ENCODE measurements around the gene ACER1.

The ACER1 gene, protein sequence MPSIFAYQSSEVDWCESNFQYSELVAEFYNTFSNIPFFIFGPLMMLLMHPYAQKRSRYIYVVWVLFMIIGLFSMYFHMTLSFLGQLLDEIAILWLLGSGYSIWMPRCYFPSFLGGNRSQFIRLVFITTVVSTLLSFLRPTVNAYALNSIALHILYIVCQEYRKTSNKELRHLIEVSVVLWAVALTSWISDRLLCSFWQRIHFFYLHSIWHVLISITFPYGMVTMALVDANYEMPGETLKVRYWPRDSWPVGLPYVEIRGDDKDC

DNA sequence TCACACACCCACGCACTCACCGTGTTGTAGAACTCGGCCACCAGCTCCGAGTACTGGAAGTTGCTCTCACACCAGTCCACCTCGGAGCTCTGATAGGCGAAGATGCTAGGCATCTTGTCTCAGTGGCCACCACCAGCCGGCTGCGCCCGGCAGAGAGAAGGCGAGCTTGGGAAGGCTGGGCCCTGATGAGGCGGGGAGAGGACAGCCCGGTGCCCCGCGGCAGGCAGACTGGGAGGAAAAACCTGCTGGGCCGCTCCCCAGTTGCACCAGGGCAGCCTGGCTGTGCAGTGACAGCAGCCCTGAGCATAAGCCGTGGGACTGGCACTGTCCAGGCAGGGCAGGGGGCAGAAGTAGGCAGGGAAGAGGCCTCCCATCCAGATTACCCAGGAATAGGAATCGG, at the start of gene ACER1:
ACER1 (minus strand) TSS at position 174 of the 400 bp plus-strand sequence; CDS start at position 113, 61 bp downstream.
- TF ChIP-seq EZH2phosphoT487 (IDR thresholded peaks at IDR 0.05; ENCODE audit: low read depth) = no peak
- TF ChIP-seq, protein P1, sequence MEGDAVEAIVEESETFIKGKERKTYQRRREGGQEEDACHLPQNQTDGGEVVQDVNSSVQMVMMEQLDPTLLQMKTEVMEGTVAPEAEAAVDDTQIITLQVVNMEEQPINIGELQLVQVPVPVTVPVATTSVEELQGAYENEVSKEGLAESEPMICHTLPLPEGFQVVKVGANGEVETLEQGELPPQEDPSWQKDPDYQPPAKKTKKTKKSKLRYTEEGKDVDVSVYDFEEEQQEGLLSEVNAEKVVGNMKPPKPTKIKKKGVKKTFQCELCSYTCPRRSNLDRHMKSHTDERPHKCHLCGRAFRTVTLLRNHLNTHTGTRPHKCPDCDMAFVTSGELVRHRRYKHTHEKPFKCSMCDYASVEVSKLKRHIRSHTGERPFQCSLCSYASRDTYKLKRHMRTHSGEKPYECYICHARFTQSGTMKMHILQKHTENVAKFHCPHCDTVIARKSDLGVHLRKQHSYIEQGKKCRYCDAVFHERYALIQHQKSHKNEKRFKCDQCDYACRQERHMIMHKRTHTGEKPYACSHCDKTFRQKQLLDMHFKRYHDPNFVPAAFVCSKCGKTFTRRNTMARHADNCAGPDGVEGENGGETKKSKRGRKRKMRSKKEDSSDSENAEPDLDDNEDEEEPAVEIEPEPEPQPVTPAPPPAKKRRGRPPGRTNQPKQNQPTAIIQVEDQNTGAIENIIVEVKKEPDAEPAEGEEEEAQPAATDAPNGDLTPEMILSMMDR (IDR thresholded peaks at IDR 0.05; ENCODE audit: low read depth, low read length) = no peak
- H3K36me3 ChIP-seq (replicated peaks; ENCODE audit: low read depth, low read length) = no peaks in the 10 kb centered on the region
- no peak within 1 kb of the TSS for H3K9ac ChIP-seq (ENCODE audit: low read length)
- H3K4me1 ChIP-seq (ENCODE audit: low read length) = no peaks in the 10 kb centered on the region
- no peak within 1 kb of the TSS for H3K4me3 ChIP-seq (ENCODE audit: low read length)
- no peaks in the 10 kb centered on the region for H3K27me3 ChIP-seq (ENCODE audit: low read depth, low read length)
- no peaks in the 10 kb centered on the region for H4K20me1 ChIP-seq (ENCODE audit: insufficient read depth, low read length)
- H3K27ac ChIP-seq (ENCODE audit: low read length) = no peak within 1 kb of the TSS
- H3K9me3 ChIP-seq (ENCODE audit: insufficient read depth, low read length) = no peaks in the 10 kb centered on the region
- H3K79me2 ChIP-seq (ENCODE audit: low read length) = no peaks in the 10 kb centered on the region
- H2AFZ ChIP-seq (ENCODE audit: low read depth, low read length) = no peak within 1 kb of the TSS
- no peak within 1 kb of the TSS for H3K4me2 ChIP-seq (ENCODE audit: low read length)

DNA sequence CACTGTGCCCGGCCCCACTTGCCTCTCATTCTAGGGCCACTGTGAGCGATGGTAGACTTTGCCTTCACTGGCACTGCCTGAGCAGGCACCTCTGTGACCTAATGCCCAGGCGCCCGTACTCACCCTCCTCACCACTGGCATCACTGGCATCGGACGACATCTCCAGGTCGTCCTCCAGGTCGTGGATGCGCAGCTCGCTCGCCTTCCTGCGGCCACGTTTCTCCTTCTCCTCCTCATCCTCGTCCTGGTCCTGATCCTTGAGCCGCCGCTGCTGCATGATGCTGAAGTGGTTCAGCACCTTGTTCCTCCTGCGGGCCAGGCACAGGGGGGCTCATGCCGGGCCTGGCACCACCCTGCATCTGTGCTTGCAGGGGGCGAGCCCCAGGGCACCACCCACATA, 49.8 kb upstream of the ACER1 start:
- Histone ChIP-seq H4K20me1 (ENCODE audit: insufficient read depth, low read length) (no peaks in the 10 kb centered on the region), H3K4me1 (ENCODE audit: low read length) (no peaks in the 10 kb centered on the region), H3K9ac (ENCODE audit: low read length) (no peak overlapping the region), H3K9me3 (ENCODE audit: insufficient read depth, low read length) (peaks cover 7% of the 10 kb centered on the region; the same call in 1 of the 2 replicates), H3K4me2 (ENCODE audit: low read length) (no peak overlapping the region), H3K79me2 (ENCODE audit: low read length) (no peaks in the 10 kb centered on the region), H3K27me3 (ENCODE audit: low read depth, low read length) (no peaks in the 10 kb centered on the region), H2AFZ (ENCODE audit: low read depth, low read length) (no peak overlapping the region), H3K4me3 (ENCODE audit: low read length) (no peak overlapping the region), H3K27ac (ENCODE audit: low read length) (no peak overlapping the region), H3K36me3 (replicated peaks; ENCODE audit: low read depth, low read length) (peaks cover 66% of the 10 kb centered on the region)
- TF ChIP-seq, protein P1 (IDR thresholded peaks at IDR 0.05; ENCODE audit: low read depth, low read length) = no peak
- TF ChIP-seq EZH2phosphoT487 (IDR thresholded peaks at IDR 0.05; ENCODE audit: low read depth) = no peak

DNA sequence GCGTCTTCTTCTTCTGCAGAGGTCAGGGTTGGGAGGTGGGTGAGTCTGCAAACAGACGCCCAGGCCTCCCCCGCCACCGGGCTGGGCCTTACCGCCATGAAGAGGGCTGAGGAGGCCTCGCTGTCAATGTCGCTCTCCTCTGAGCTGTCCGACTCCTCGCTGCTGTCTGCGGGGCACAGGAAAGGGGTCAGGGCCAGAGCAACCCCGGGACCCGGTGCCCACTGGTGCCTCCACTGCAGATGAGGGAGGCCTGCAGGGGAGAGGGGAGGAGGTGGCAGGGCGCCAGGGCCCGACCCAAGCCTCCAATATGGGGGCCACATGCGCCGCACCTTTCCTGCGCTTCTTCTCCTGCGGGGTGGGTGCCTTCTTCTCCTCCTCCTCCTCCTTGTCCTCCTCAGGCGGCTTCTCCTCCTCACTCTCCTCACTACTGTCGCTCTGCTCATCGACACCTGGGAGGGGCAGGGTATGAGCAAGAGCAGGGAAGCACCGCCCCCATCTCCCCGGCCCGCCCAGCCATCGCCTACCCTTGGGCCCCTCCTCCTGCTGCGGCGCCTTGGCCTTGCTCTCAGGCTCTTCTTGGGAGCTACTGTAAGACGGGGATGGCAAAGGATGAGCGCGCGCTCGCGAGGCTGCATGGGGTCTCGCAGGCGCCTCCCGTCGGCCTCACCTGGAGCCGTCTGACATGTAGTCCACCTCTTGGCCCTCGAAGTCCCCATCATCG, 47.8 kb upstream of the ACER1 start:
- peaks cover 52% of the 10 kb centered on the region for H3K36me3 ChIP-seq (replicated peaks; ENCODE audit: low read depth, low read length)
- no peaks in the 10 kb centered on the region for H3K79me2 ChIP-seq (ENCODE audit: low read length)
- peaks cover 7% of the 10 kb centered on the region; the same call in 1 of the 2 replicates for H3K9me3 ChIP-seq (ENCODE audit: insufficient read depth, low read length)
- H3K9ac ChIP-seq (ENCODE audit: low read length) = no peak overlapping the region
- H3K4me2 ChIP-seq (ENCODE audit: low read length) = no peak overlapping the region
- TF ChIP-seq EZH2phosphoT487 (IDR thresholded peaks at IDR 0.05; ENCODE audit: low read depth) = no peak
- no peak overlapping the region for H2AFZ ChIP-seq (ENCODE audit: low read depth, low read length)
- H3K4me3 ChIP-seq (ENCODE audit: low read length) = no peak overlapping the region
- H3K4me1 ChIP-seq (ENCODE audit: low read length) = no peaks in the 10 kb centered on the region
- H3K27ac ChIP-seq (ENCODE audit: low read length) = no peak overlapping the region
- H4K20me1 ChIP-seq (ENCODE audit: insufficient read depth, low read length) = no peaks in the 10 kb centered on the region
- H3K27me3 ChIP-seq (ENCODE audit: low read depth, low read length) = no peaks in the 10 kb centered on the region

DNA sequence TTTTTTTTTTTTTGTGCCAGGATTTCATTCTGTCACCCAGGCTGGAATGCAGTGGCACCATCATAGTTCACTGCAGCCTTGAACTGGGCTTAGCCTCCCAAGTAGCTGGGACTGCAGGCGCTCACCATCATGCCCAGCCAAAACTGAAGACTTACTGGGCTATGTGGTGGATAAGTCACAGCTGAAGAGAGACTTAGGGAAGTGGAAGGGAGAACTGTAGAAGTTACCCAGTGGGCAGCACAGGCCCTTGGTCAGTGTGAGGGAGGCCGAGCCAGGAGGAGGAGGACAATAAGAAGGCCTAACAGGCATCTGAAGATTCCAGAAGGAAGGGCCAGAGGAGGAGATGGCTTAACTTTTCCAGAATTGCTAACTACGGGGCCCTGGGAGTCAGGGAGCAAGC, 46.3 kb upstream of the ACER1 start:
- no peaks in the 10 kb centered on the region for H3K4me1 ChIP-seq (ENCODE audit: low read length)
- TF ChIP-seq EZH2phosphoT487 (IDR thresholded peaks at IDR 0.05; ENCODE audit: low read depth) = no peak
- TF ChIP-seq, protein P1 (IDR thresholded peaks at IDR 0.05; ENCODE audit: low read depth, low read length) = no peak
- H3K9ac ChIP-seq (ENCODE audit: low read length) = no peak overlapping the region
- no peak overlapping the region for H3K4me3 ChIP-seq (ENCODE audit: low read length)
- peaks cover 50% of the 10 kb centered on the region for H3K36me3 ChIP-seq (replicated peaks; ENCODE audit: low read depth, low read length)
- peaks cover 7% of the 10 kb centered on the region; the same call in 1 of the 2 replicates for H3K9me3 ChIP-seq (ENCODE audit: insufficient read depth, low read length)
- no peaks in the 10 kb centered on the region for H3K79me2 ChIP-seq (ENCODE audit: low read length)
- no peak overlapping the region for H2AFZ ChIP-seq (ENCODE audit: low read depth, low read length)
- H3K4me2 ChIP-seq (ENCODE audit: low read length) = no peak overlapping the region
- H4K20me1 ChIP-seq (ENCODE audit: insufficient read depth, low read length) = no peaks in the 10 kb centered on the region
- no peaks in the 10 kb centered on the region for H3K27me3 ChIP-seq (ENCODE audit: low read depth, low read length)
- H3K27ac ChIP-seq (ENCODE audit: low read length) = no peak overlapping the region
